Stimulated activated CD8-positive, alpha-beta memory T cell treated with anti-CD3 and anti-CD28 coated beads, Interleukin-15, amount 100 ng/mL, for 24 hours (primary cell): Measurements from ENCODE around the gene JDP2.

Experiments
- DNase-seq: peaks from one replicate; pipeline ENCODE4 v3.0.0-alpha.2; 2020; ENCODE audit warnings: low read depth

Gene JDP2

GRCh38 chr14:75514673-75515628 is 87.1 kb downstream of the JDP2 start:
- DNase-seq: no peak

DNA sequence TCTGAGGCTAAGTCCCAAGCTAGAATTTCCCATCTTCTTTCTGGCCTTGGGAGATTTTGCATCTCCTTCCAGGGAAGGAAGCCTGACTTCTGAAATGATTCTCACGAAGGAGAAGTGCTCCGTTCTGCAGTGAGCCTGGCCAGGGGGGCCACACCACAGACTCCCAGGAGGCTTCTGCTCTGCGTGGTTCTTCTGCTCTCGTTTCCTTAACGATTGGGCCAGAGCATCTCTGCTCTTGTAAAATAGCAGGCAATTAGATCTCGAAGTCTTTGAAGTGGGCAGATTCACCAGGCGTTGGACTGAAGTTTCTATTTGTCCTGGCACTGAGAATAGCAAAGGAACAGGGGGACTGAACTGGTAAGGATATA is 87.8 kb downstream of the JDP2 start:
- no peak for DNase-seq

DNA sequence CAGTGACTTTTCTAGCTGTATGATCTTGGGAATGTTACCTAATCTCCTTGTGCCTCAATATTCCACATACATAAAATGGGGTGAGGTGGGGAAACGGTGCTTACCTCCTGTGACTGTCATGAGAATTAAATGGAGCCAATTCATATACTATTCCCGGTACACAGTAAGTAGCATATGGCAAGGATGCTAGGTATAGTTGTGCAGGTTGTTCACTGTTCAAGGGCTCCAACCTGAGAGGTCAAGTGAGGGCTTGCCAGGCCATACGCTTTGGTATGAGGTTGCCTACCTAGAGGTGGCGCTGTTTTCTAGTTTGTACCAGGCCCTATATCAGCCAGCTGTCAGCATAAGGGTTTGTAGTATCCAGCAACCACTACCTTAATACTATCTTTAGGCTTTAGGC is 90.8 kb downstream of the JDP2 start:
- no peak for DNase-seq

DNA sequence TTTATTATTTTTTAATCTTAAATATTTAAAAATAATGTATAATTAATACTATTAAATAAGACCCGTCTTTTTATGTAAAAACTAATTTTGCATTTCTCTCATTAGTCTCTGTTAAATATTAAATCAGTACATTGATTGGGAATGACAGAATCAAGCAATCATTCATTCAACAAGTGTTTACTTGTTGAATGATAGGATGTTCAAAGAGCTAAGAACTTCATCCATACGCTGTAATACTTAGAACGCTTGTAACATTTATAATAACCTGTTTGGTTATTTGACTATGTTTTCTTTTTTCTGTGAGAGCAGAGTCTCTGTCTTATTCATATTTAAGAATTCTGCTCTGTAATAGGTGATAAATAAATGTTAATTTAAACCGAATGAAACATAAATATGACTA is 91.6 kb downstream of the JDP2 start:
- no peak for DNase-seq

- no peak for DNase-seq
Measured at GRCh38 chr14:75519826-75520728, 92.3 kb downstream of the JDP2 start.

DNA sequence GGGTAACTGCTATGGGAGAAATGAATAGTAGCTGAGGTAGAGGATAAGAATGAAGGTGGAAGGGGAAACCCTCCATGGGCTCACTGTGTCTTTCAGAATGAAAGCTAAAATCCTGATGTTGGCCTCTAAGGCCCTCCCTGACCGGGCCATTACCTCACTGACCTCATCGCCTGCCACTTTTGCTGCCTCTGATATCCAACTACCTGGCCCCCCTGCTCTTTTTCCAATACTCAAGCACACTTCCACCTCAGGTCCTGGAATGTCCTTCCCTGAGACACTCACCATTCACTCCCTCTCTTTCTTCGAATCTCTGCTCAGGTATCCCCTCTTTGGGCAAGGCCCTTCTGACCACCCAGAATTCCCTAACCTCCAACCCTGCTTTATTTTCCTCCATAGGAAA is 93.0 kb downstream of the JDP2 start:
- no peak for DNase-seq

DNA sequence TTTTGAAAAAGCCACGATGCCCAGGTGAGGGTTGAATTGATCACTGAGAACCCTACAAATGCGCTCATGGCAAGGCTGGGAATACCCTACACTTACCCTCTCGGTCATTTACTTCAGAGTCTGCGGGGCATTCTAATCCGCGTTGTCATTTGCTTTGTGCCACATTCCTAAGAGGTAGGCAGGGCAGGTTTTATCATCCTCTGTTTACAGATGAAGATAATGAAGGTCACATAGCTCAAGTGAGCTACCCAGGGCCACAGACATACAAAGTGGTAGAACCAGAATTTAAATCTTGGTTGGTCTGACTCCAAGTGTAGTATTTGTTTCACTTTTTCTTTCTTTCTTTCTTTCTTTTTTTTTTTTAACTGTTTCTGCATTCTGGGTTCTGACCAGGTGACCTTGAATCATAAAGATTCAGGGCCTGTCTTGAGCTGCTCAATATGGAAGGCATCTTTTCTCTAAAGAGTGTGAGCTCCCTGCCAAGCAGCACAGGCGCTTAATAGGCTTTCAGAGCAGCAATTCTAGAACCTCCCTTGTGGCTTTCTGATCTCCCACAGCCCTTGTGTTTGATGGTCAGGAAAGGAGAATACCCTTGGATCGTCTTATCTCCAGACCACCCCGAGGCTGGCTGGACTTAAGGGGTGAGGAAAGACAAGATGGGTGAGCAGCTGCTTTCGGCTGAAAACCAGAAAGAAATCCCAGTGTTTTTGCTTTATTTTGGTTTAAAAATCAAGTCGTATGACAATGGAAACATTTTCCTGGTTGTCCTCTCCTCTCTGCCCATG is 93.8 kb downstream of the JDP2 start:
- no peak for DNase-seq

DNA sequence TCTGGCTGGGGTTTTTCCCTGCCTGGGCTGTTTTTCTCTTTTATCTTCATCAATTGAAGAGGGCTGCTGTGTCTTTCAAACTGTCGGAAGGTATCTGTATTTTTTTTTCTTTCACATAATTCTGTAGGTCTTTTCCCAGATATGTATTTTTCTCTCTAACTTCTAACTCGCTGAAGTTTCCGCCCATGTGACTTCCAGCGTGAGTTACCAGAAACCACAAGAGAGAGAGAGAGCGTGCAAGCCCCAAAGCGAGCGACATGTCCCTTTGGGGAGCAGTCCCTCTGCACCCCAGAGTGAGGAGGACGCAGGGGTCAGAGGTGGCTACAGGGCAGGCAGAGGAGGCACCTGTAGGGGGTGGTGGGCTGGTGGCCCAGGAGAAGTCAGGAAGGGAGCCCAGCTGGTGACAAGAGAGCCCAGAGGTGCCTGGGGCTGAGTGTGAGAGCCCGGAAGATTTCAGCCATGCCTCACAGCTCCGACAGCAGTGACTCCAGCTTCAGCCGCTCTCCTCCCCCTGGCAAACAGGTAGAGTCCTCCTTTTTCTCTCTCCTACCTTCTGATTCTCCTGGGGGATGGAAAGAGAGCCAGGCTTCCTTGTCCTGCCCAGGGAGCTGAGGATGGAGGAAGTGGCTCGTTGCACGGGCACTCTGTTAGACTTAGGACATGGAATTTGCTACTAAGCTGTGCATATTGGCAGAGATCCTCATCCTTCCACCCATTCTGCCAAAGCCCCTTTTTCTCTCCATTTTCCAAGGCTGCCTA is 94.6 kb downstream of the JDP2 start, which contains the start of gene BATF:
BATF (plus strand) TSS at position 246 of the 759 bp plus-strand sequence; CDS start at position 460, 214 bp downstream.
- peak; percentile 45 for DNase-seq

DNA sequence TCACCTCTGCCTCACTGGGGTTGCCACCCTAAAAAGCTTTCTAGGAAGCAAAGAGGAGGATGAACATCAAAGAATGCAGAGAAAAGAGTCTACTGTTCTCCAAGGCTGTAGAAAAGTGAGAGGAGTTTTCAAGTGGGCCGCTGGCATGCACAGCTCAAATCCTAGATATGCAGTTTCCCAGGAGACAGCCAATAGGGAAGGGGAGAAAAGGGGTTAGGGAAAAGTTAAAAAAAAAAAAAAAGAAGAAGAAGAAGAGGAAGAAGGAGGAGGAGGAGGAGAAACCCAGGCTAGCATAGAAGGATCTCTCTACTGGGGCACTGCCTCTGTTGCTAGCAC is 95.1 kb downstream of the JDP2 start:
- no peak for DNase-seq
